ENCODE data around the gene SH3BP4. TPM values are rescaled to one million over a fixed set of nuclear protein-coding genes. Genes with fewer than 3 reads are reported as not detected.

SH3BP4 gene
- total RNA-seq, 4 donors from 2014 or later = 7.5 to 24.9 (median 19.5) TPM

DNA sequence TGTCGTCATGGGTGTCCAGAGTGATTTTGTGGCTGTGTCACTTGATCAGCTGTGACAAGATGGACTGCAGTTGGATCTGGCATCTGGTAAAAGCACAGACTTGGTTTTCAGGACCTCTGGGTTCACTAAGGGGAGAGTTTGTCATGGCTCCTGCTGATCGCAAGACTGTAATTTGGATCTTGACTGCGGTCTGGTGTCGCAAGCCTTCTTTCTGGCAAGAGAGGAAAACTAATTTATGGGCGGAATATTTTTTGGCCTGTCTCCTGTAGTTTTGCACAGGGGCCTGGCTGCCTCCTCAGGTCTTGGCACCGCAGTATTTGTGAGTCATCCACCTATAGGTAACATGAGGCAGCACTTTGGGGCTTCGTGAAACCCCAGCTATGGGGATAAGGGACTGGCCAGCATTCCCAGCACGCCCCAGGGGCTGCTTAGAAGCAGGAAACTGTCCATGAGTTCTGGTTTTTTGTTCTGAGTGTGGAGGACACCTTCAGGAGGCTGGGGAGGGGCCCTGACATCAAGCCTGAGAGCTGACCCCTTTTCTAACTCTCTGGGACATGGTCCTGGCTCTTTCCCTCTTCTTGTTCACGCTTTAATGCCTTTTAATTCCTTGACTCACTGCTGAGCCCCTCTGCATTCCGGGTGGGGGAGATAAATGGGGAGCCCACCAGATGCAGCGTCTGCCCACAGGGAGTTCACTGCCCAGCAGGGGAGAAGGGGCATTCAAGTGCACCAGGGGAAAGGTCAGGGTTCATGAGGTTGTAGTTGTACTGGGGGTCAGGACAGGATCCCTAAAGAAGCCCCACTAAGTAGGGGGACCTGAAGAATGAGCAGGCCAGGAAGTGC is 12.2 kb downstream of the SH3BP4 start:
- Histone ChIP-seq H3K9me3 (no peaks in the 10 kb centered on the region), H3K27ac (no peak overlapping the region), H3K4me1 (peaks cover 0 to 7% (median 3%) of the 10 kb centered on the region in 4 donors), H3K27me3 (no peaks in the 10 kb centered on the region), H3K4me3 (no peak overlapping the region), H3K36me3 (no peaks in the 10 kb centered on the region)
- in situ Hi-C loops (cut with MboI; ENCODE audit: low pct_ligation_motif_present in 1 of 4, low pct_unique_long_range_greater_than_20kb in 1 of 4, low sequenced_read_pairs in 3 of 4) = no loop called here
- WGBS, 2 donors (ENCODE audit: low coverage in 1 of 2) = 77% methylated on average over 3 to 11 of the region's 11 CpGs
- intact Hi-C loops (cut with DNase I; ENCODE audit: low total_unique reads) = no loop called here
- DNase-seq = no peak
- TF ChIP-seq POLR2A (IDR thresholded peaks at IDR 0.05) (no peak), EP300 (IDR thresholded peaks at IDR 0.05; ENCODE audit: low read depth) (no peak), POLR2AphosphoS5 (IDR thresholded peaks at IDR 0.05) (no peak)
- TF ChIP-seq, protein P1, sequence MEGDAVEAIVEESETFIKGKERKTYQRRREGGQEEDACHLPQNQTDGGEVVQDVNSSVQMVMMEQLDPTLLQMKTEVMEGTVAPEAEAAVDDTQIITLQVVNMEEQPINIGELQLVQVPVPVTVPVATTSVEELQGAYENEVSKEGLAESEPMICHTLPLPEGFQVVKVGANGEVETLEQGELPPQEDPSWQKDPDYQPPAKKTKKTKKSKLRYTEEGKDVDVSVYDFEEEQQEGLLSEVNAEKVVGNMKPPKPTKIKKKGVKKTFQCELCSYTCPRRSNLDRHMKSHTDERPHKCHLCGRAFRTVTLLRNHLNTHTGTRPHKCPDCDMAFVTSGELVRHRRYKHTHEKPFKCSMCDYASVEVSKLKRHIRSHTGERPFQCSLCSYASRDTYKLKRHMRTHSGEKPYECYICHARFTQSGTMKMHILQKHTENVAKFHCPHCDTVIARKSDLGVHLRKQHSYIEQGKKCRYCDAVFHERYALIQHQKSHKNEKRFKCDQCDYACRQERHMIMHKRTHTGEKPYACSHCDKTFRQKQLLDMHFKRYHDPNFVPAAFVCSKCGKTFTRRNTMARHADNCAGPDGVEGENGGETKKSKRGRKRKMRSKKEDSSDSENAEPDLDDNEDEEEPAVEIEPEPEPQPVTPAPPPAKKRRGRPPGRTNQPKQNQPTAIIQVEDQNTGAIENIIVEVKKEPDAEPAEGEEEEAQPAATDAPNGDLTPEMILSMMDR (IDR thresholded peaks at IDR 0.05) = no peak

DNA sequence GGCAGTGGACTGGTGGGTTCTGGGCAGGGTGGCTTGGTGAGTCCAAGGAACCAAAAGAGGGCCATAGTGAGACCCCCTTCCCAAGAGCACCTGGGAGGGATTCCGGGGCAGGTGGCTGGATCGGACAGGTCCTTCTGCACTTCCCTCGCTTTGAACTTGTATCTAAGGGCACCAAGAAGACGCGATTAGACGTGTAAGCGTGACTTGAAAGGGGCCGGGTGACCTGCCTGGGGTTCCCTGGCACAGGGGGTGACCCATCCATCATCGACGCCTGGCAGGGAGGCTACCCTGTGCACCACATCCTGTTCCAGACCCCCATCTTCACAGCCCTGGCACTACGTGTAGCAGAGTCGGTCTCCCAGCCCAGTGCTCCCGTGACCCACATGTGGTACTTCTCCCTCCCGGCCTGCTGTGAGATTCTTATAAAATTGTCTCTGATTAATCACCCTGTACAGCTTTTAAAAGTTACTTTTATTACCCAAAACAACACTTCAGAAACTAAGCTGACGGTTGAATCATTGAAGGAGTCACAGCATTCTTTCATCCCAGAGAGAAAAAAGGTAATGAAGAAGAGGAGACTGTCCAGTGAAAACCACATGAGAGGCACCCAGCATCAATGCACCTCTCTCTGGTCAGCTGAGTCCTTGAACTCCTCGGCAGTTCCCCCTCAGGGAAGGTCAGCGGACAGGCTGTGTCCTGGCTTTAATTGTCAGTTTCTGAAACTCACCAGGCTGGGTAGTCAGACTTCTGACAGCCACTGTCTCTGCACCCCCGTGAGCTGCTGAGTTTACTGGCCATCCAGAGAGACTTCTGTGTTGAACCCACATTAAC is 13.0 kb downstream of the SH3BP4 start:
- Histone ChIP-seq H3K27ac (no peak overlapping the region), H3K27me3 (no peaks in the 10 kb centered on the region), H3K9me3 (no peaks in the 10 kb centered on the region), H3K4me1 (peaks cover 0 to 12% (median 3%) of the 10 kb centered on the region in 4 donors), H3K4me3 (no peak overlapping the region), H3K36me3 (no peaks in the 10 kb centered on the region)
- DNase-seq = no peak
- in situ Hi-C loops (cut with MboI; ENCODE audit: low pct_ligation_motif_present in 1 of 4, low pct_unique_long_range_greater_than_20kb in 1 of 4, low sequenced_read_pairs in 3 of 4) (no loop called here), intact Hi-C loops (cut with DNase I; ENCODE audit: low total_unique reads) (no loop called here)
- 69 to 71% methylated on average over 3 to 18 of the region's 18 CpGs for WGBS, 2 donors (ENCODE audit: low coverage in 1 of 2)
- TF ChIP-seq EP300 (IDR thresholded peaks at IDR 0.05; ENCODE audit: low read depth) = no peak
- TF ChIP-seq POLR2AphosphoS5 (IDR thresholded peaks at IDR 0.05) = no peak
- no peak for TF ChIP-seq POLR2A (IDR thresholded peaks at IDR 0.05)
- TF ChIP-seq, protein P1 (IDR thresholded peaks at IDR 0.05) = no peak

DNA sequence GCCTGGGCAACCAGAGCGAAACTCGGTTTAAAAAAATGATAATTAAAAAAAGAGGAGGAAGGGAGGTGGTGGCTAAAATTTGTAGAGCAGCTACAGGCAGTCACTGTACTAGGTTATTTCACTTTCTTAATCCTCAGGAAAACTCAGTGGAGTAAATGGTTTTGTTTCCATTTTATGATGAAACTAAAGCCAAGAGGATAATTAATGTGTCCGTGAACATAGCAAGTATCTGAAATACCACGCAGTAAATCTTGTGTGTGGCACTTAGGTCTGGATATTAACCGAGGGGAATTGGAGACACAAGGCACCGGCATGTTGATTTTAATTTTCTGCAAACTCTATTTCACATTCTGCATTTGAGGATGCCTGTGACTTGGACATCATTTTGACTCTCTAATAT is 14.5 kb downstream of the SH3BP4 start:
- DNase-seq = no peak
- no peak overlapping the region for H3K4me3 ChIP-seq
- no peaks in the 10 kb centered on the region for H3K36me3 ChIP-seq
- no peaks in the 10 kb centered on the region for H3K9me3 ChIP-seq
- H3K27me3 ChIP-seq = no peaks in the 10 kb centered on the region
- in situ Hi-C loops (cut with MboI; ENCODE audit: low pct_ligation_motif_present in 1 of 4, low pct_unique_long_range_greater_than_20kb in 1 of 4, low sequenced_read_pairs in 3 of 4) = no loop called here
- TF ChIP-seq, protein P1 (IDR thresholded peaks at IDR 0.05) = no peak
- TF ChIP-seq POLR2A (IDR thresholded peaks at IDR 0.05) (no peak), POLR2AphosphoS5 (IDR thresholded peaks at IDR 0.05) (no peak), EP300 (IDR thresholded peaks at IDR 0.05; ENCODE audit: low read depth) (no peak)
- WGBS, 2 donors (ENCODE audit: low coverage in 1 of 2) = 75 to 77% methylated on average over 4 to 6 of the region's 6 CpGs
- H3K4me1 ChIP-seq = peaks cover 0 to 24% (median 11%) of the 10 kb centered on the region in 4 donors
- intact Hi-C loops (cut with DNase I; ENCODE audit: low total_unique reads) = no loop called here
- H3K27ac ChIP-seq = no peak overlapping the region

DNA sequence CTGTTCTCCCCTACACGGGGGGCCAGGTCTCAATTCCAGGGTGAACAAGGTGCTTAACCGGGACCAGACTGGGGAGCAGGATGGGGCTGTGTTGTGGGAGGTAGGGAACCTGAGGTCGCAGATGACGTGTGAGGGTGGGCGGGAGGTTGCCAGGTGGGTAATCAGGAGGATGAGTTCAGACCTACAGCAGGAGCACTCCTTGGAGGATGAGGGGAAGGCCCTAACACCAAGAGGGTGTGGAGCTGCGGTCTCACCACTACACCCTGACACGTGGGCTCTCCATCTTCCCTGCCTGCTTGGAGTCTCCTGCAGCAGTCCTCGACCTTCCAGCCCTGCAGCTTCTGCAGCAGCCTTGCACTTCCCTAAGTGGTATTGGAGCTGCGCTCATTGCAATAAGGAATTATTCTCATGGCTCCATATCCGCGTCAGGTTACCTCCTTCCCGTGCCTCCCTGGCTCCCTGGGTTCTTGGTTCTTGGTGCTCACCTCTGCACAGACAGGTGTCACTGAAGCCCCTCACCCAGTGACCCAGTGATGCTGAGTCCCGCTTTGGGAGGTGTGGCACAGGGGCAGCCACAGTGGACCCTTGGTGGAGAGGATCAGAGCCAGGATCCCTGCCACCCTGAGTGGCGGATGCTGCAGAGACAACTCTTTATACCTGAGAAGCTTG is 15.5 kb downstream of the SH3BP4 start:
- Histone ChIP-seq H3K36me3 (no peaks in the 10 kb centered on the region), H3K27me3 (no peaks in the 10 kb centered on the region), H3K4me3 (no peak overlapping the region), H3K27ac (no peak overlapping the region), H3K4me1 (peaks cover 0 to 24% (median 11%) of the 10 kb centered on the region in 4 donors), H3K9me3 (no peaks in the 10 kb centered on the region)
- WGBS, 2 donors (ENCODE audit: low coverage in 1 of 2) = 93% methylated on average over 14 of the region's 14 CpGs; no CpG with 5 or more reads in 1 of the 2 donors
- intact Hi-C loops (cut with DNase I; ENCODE audit: low total_unique reads) = no loop called here
- in situ Hi-C loops (cut with MboI; ENCODE audit: low pct_ligation_motif_present in 1 of 4, low pct_unique_long_range_greater_than_20kb in 1 of 4, low sequenced_read_pairs in 3 of 4) = no loop called here
- TF ChIP-seq POLR2A (IDR thresholded peaks at IDR 0.05) (no peak), POLR2AphosphoS5 (IDR thresholded peaks at IDR 0.05) (no peak), EP300 (IDR thresholded peaks at IDR 0.05; ENCODE audit: low read depth) (no peak)
- TF ChIP-seq, protein P1 (IDR thresholded peaks at IDR 0.05) = no peak
- DNase-seq = no peak

Data from transverse colon (tissue), 4 donors.